GM12878 (cell line): ENCODE measurements around the gene ICAM4. TPM values are rescaled to one million over a fixed set of nuclear protein-coding genes. Genes with fewer than 3 reads are reported as not detected.

Experiments used
- CBX5 ChIP-seq: sonication (generic); IDR thresholded peaks from 2 replicates; pipeline ENCODE4 v1.6.1; 2016; ENCODE audit warnings: low read depth, moderate library complexity, mild to moderate bottlenecking, inconsistent platforms
- CHD1 ChIP-seq: IDR thresholded peaks from 2 replicates; pipeline ENCODE4 v1.6.1; 2012; ENCODE audit warnings: low read depth, low read length, improper control_type of control experiment
- MYC ChIP-seq: IDR thresholded peaks from 2 replicates; pipeline ENCODE4 v1.6.1; 2011; ENCODE audit warnings: mild to moderate bottlenecking, low read length, moderate library complexity, inconsistent platforms; ENCODE audit not compliant: insufficient read depth, insufficient replicate concordance, insufficient read length, severe bottlenecking
- PML ChIP-seq: IDR thresholded peaks from 2 replicates; pipeline ENCODE4 v1.6.1; 2012; ENCODE audit warnings: low read length, inconsistent platforms
- REST ChIP-seq: IDR thresholded peaks from 2 replicates; pipeline ENCODE4 v1.6.1; 2012; ENCODE audit warnings: mild to moderate bottlenecking, low read depth, low read length
- SKIL ChIP-seq: fragments of 450-650 bp; IDR thresholded peaks from 2 replicates; pipeline ENCODE4 v1.6.1; 2017; ENCODE audit warnings: mild to moderate bottlenecking, low read depth, inconsistent platforms; ENCODE audit not compliant: poor library complexity, severe bottlenecking
- SP1 ChIP-seq: IDR thresholded peaks from one replicate; pipeline ENCODE4 v1.6.1; 2011; ENCODE audit warnings: low read depth, low read length
- TCF7 ChIP-seq: IDR thresholded peaks from 2 replicates; pipeline ENCODE4 v1.6.1; 2014; ENCODE audit warnings: antibody characterized with exemption, borderline replicate concordance
- ZBTB4 ChIP-seq: fragments of 450-650 bp; formaldehyde crosslinking; IDR thresholded peaks from 2 replicates; pipeline ENCODE4 v1.4.0; 2022; ENCODE audit warnings: mild to moderate bottlenecking, moderate library complexity
- ZNF207 ChIP-seq: fragments of 450-650 bp; IDR thresholded peaks from 2 replicates; pipeline ENCODE4 v1.6.1; 2014; ENCODE audit warnings: antibody characterized with exemption, mild to moderate bottlenecking, borderline replicate concordance
- ZNF24 ChIP-seq: fragments of 450-650 bp; IDR thresholded peaks from 2 replicates; pipeline ENCODE4 v1.6.1; 2017; ENCODE audit warnings: antibody characterized with exemption, mild to moderate bottlenecking
- polyA plus RNA-seq, 11 experiments: library from polyadenylated mRNA; depleted of rRNA in 4 of 11; unstranded in 6 of 11; stranded (reverse) in 5 of 11; fragments of >200 nt; fragmentation: Nextera tagmentation in 4 of 11; fragmentation: Illumina TruSeq in 1 of 11; extraction: Ambion mirVana in 4 of 11; extraction: Trizol in 1 of 11; gene quantifications; 1 replicate in 1 of 11; 2 replicates in 10 of 11; pipeline versions ENCODE4 v1.2.1 to v1.2.3, GENCODE V29; 2011 to 2016; ENCODE audit warnings: inconsistent platforms in 2 of 11, missing spikeins in 2 of 11, low read depth in 1 of 11
- total RNA-seq, 4 experiments: library from RNA; depleted of rRNA in 3 of 4; stranded (reverse); fragments of >200 nt in 3 of 4; fragmentation: Illumina TruSeq in 1 of 4; extraction: Trizol in 1 of 4; gene quantifications; 2 replicates each; pipeline versions ENCODE4 v1.2.1 to v1.2.3, GENCODE V29; 2013 to 2021

ICAM4 gene
- total and polyA plus RNA-seq, 10 of the 15 experiments (the other 5 are each of a cell fraction or from before 2014, with no cell fraction given) = 0.31 to 5.1 (median 1.7) TPM

- TF ChIP-seq ZBTB4 (CRISPR knock-in tag) = no peak
- TF ChIP-seq CBX5 = no peak; the same call in 1 of the 2 replicates
- no peak for TF ChIP-seq REST
- TF ChIP-seq ZNF24 = no peak
- no peak for TF ChIP-seq ZNF207
- no peak for TF ChIP-seq CHD1
- TF ChIP-seq SP1 = no peak
- no peak for TF ChIP-seq SKIL
- no peak for TF ChIP-seq PML
- no peak for TF ChIP-seq TCF7
- no peak for TF ChIP-seq MYC
Observed at GRCh38 chr19:10289167-10289835, 2.5 kb downstream of the ICAM4 start (continued).
